ENCODE measurements around the gene ABL1.

Gene ABL1

GRCh38 chr9:130897848-130898551 lies 62.9 kb downstream of the ABL1 start:
- DNase-seq (ENCODE audit: low spot score), result no peak
- TF ChIP-seq CTCF (IDR thresholded peaks at IDR 0.05; ENCODE audit: extremely low read depth, insufficient read depth, missing control alignments), result no peak
- in situ Hi-C loops (cut with MboI; ENCODE audit: low pct_unique_long_range_greater_than_20kb, low sequenced_read_pairs, unreplicated experiment), result no loop called here

- in situ Hi-C loops (cut with MboI; ENCODE audit: low pct_unique_long_range_greater_than_20kb, low sequenced_read_pairs, unreplicated experiment), result no loop called here
- DNase-seq (ENCODE audit: low spot score), result no peak
- no peak for TF ChIP-seq CTCF (IDR thresholded peaks at IDR 0.05; ENCODE audit: extremely low read depth, insufficient read depth, missing control alignments)
Measured at GRCh38 chr9:130898552-130898852, 63.4 kb downstream of the ABL1 start.

- no peak for TF ChIP-seq CTCF (IDR thresholded peaks at IDR 0.05; ENCODE audit: extremely low read depth, insufficient read depth, missing control alignments)
- in situ Hi-C loops (cut with MboI; ENCODE audit: low pct_unique_long_range_greater_than_20kb, low sequenced_read_pairs, unreplicated experiment), result no loop called here
- DNase-seq (ENCODE audit: low spot score), result no peak
Measured at GRCh38 chr9:130899051-130899748, 64.1 kb downstream of the ABL1 start.

- no peak for DNase-seq (ENCODE audit: low spot score)
- no peak for TF ChIP-seq CTCF (IDR thresholded peaks at IDR 0.05; ENCODE audit: extremely low read depth, insufficient read depth, missing control alignments)
- in situ Hi-C loops (cut with MboI; ENCODE audit: low pct_unique_long_range_greater_than_20kb, low sequenced_read_pairs, unreplicated experiment), result no loop called here
Measured at GRCh38 chr9:130900701-130901497, 65.8 kb downstream of the ABL1 start.

GRCh38 chr9:130901498-130902203 lies 66.6 kb downstream of the ABL1 start:
- TF ChIP-seq CTCF (IDR thresholded peaks at IDR 0.05; ENCODE audit: extremely low read depth, insufficient read depth, missing control alignments), result no peak
- DNase-seq (ENCODE audit: low spot score), result no peak
- in situ Hi-C loops (cut with MboI; ENCODE audit: low pct_unique_long_range_greater_than_20kb, low sequenced_read_pairs, unreplicated experiment), result no loop called here

All from GM13977 (cell line).